ENCODE results near the gene EFCAB12.

GRCh38 chr3:129421236-129421883 is 7.1 kb downstream of the EFCAB12 start:
- TF ChIP-seq, protein P1, sequence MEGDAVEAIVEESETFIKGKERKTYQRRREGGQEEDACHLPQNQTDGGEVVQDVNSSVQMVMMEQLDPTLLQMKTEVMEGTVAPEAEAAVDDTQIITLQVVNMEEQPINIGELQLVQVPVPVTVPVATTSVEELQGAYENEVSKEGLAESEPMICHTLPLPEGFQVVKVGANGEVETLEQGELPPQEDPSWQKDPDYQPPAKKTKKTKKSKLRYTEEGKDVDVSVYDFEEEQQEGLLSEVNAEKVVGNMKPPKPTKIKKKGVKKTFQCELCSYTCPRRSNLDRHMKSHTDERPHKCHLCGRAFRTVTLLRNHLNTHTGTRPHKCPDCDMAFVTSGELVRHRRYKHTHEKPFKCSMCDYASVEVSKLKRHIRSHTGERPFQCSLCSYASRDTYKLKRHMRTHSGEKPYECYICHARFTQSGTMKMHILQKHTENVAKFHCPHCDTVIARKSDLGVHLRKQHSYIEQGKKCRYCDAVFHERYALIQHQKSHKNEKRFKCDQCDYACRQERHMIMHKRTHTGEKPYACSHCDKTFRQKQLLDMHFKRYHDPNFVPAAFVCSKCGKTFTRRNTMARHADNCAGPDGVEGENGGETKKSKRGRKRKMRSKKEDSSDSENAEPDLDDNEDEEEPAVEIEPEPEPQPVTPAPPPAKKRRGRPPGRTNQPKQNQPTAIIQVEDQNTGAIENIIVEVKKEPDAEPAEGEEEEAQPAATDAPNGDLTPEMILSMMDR (IDR thresholded peaks at IDR 0.05; ENCODE audit: poor library complexity): no peak
- TF ChIP-seq EZH2 (IDR thresholded peaks at IDR 0.05; ENCODE audit: borderline replicate concordance) (no peak), EZH2phosphoT487 (IDR thresholded peaks at IDR 0.05; ENCODE audit: low read depth, severe bottlenecking, unreplicated experiment) (no peak)
